Measurements from ENCODE around the gene SCN2A.
"Not testable (repeated sequence)": the region's sequence is repeated elsewhere in the genome, so short reads cannot be mapped to it uniquely, and the experiment has no call there.

Gene SCN2A

GRCh38 chr2:165391791-165392190 lies 152.6 kb downstream of the SCN2A start:
- intact Hi-C loops (cut with DNase I): no loop called here
- no peak for DNase-seq

GRCh38 chr2:165398603-165399002 lies 159.4 kb downstream of the SCN2A start:
- intact Hi-C loops (cut with DNase I): loop anchor here (5.0 kb wide), 1 partner anchor 474 kb away; no protein-coding TSS in a partner anchor
- not testable (repeated sequence) for DNase-seq

- DNase-seq: peak in 16 of 42 donors; percentile 13 to 70 (median 38)
- intact Hi-C loops (cut with DNase I): loop anchor here (10.0 kb wide), 1 partner anchor 293 kb away; no protein-coding TSS in a partner anchor
Observed at GRCh38 chr2:165401285-165401852, 162.2 kb downstream of the SCN2A start.

GRCh38 chr2:165402162-165402561 lies 162.9 kb downstream of the SCN2A start:
- intact Hi-C loops (cut with DNase I): loop anchor here (10.0 kb wide), 1 partner anchor 293 kb away; no protein-coding TSS in a partner anchor
- no peak for DNase-seq

- intact Hi-C loops (cut with DNase I): loop anchor here (10.0 kb wide), 1 partner anchor 289 kb away; no protein-coding TSS in a partner anchor
- DNase-seq: peak in 1 of 42 donors; percentile 5
Observed at GRCh38 chr2:165406173-165406572, 167.0 kb downstream of the SCN2A start.

- no peak for DNase-seq
- intact Hi-C loops (cut with DNase I): loop anchor here (10.0 kb wide), 1 partner anchor 287 kb away; no protein-coding TSS in a partner anchor
Observed at GRCh38 chr2:165407466-165407865, 168.3 kb downstream of the SCN2A start.

- no peak for DNase-seq
- intact Hi-C loops (cut with DNase I): loop anchor here (10.0 kb wide), 1 partner anchor 287 kb away; no protein-coding TSS in a partner anchor
Observed at GRCh38 chr2:165408186-165408585, 169.0 kb downstream of the SCN2A start.

GRCh38 chr2:165410276-165410675 lies 171.1 kb downstream of the SCN2A start:
- intact Hi-C loops (cut with DNase I): no loop called here
- no peak for DNase-seq

- no peak for DNase-seq
- intact Hi-C loops (cut with DNase I): no loop called here
Observed at GRCh38 chr2:165414187-165414586, 175.0 kb downstream of the SCN2A start.

- intact Hi-C loops (cut with DNase I): no loop called here
Observed at GRCh38 chr2:165417009-165417408, 177.8 kb downstream of the SCN2A start.

GRCh38 chr2:165420231-165420630 lies 181.0 kb downstream of the SCN2A start:
- no peak for DNase-seq
- intact Hi-C loops (cut with DNase I): no loop called here

More at GRCh38 chr2:165417009-165417408, 177.8 kb downstream of the SCN2A start:
- no peak for DNase-seq

- no peak for DNase-seq
- intact Hi-C loops (cut with DNase I): no loop called here
Observed at GRCh38 chr2:165423081-165423480, 183.9 kb downstream of the SCN2A start.

- DNase-seq: no peak
- intact Hi-C loops (cut with DNase I): no loop called here
Observed at GRCh38 chr2:165425556-165425955, 186.3 kb downstream of the SCN2A start.

GRCh38 chr2:165427686-165428085 lies 188.5 kb downstream of the SCN2A start:
- no peak for DNase-seq
- intact Hi-C loops (cut with DNase I): no loop called here

- no peak for DNase-seq
- intact Hi-C loops (cut with DNase I): no loop called here
Observed at GRCh38 chr2:165428926-165429325, 189.7 kb downstream of the SCN2A start.

GRCh38 chr2:165431014-165431413 lies 191.8 kb downstream of the SCN2A start:
- intact Hi-C loops (cut with DNase I): no loop called here
- no peak for DNase-seq

GRCh38 chr2:165432234-165432966 lies 193.2 kb downstream of the SCN2A start:
- intact Hi-C loops (cut with DNase I): no loop called here

GRCh38 chr2:165434865-165435496 lies 195.8 kb downstream of the SCN2A start:
- intact Hi-C loops (cut with DNase I): no loop called here
- DNase-seq: no peak

More at GRCh38 chr2:165432234-165432966, 193.2 kb downstream of the SCN2A start:
- no peak for DNase-seq

GRCh38 chr2:165435611-165436010 lies 196.4 kb downstream of the SCN2A start:
- intact Hi-C loops (cut with DNase I): no loop called here
- DNase-seq: no peak

- intact Hi-C loops (cut with DNase I): no loop called here
- no peak for DNase-seq
Observed at GRCh38 chr2:165436559-165436958, 197.3 kb downstream of the SCN2A start.
